A375 (cell line): Measurements from ENCODE around the gene CCDC167. TPM values are rescaled to one million over a fixed set of nuclear protein-coding genes. Genes with fewer than 3 reads are reported as not detected.

Experiments used
- total RNA-seq: library from RNA; depleted of rRNA; stranded (reverse); fragments of >200 nt; shearing (Covaris generic); gene quantifications from 2 replicates; pipeline ENCODE4 v1.2.3, GENCODE V29; 2014; rRNA removed

CCDC167 gene
- 20.2 and 26.6 TPM in 2 replicates for total RNA-seq

GRCh38 chr6:37499433-37500293 is at the start of gene CCDC167:
Gene CCDC167 (minus strand): TSS chr6:37499893. CDS start chr6:37499863, 30 bp downstream.

Other genes starting within 250 kb of the CCDC167 start
- gene TBC1D22B, start 242.1 kb downstream of the CCDC167 start, total RNA-seq, result 3.0 and 3.7 TPM in 2 replicates
- not detected in 2 replicates for gene TMEM217, start 241.7 kb downstream of the CCDC167 start, total RNA-seq
- 18.3 and 26.8 TPM in 2 replicates for gene RNF8, start 145.9 kb downstream of the CCDC167 start, total RNA-seq
- 26.3 and 30.1 TPM in 2 replicates for gene CMTR1, start 66.7 kb downstream of the CCDC167 start, total RNA-seq
- gene MDGA1, start 198.0 kb upstream of the CCDC167 start, total RNA-seq, result 0.38 and 0.69 TPM in 2 replicates